Bronchial epithelial cell (primary cell): ENCODE data around the gene RPL23. TPM values are rescaled to one million over a fixed set of nuclear protein-coding genes. Genes with fewer than 3 reads are reported as not detected.

ENCODE experiments used
- DNase-seq: peaks from one replicate; pipeline ENCODE4 v3.0.0-alpha.2; 2010; ENCODE audit warnings: low read depth
- FAIRE-seq: peaks from 2 replicates; lab custom pipeline; 2011; peaks lifted over from hg19 to GRCh38; lab: Jason Lieb, UNC
- H3K27me3 ChIP-seq: 2 replicates; pipeline ENCODE4 v1.5.1; 2011; ENCODE audit warnings: low read length; ENCODE audit not compliant: control insufficient read depth, insufficient read depth
- H3K36me3 ChIP-seq: 2 replicates; pipeline ENCODE4 v1.5.1; 2011; ENCODE audit warnings: low read length; ENCODE audit not compliant: control insufficient read depth, insufficient read depth
- H3K4me3 ChIP-seq: 2 replicates; pipeline ENCODE4 v1.5.1; 2011; ENCODE audit warnings: mild to moderate bottlenecking, low read depth, low read length, control low read depth
- CTCF ChIP-seq: IDR thresholded peaks from 2 replicates; pipeline ENCODE4 v1.5.1; 2011; ENCODE audit warnings: mild to moderate bottlenecking, moderate library complexity, low read length, control low read depth, inconsistent platforms; ENCODE audit not compliant: insufficient read depth, severe bottlenecking
- total RNA-seq: library from RNA; depleted of rRNA; stranded (reverse); fragments of >200 nt; gene quantifications from 2 replicates; pipeline ENCODE4 v1.2.1, GENCODE V29; 2014

Gene RPL23
- total RNA-seq, 1 donor from 2014 or later = 3,303 TPM

- Histone ChIP-seq H3K4me3 (no peak overlapping the region), H3K27me3 (no peaks in the 10 kb centered on the region), H3K36me3 (peaks cover 30% of the 10 kb centered on the region)
- FAIRE-seq (no peak), DNase-seq (no peak)
- no peak for TF ChIP-seq CTCF
Measured at GRCh38 chr17:38897671-38898290, 44.3 kb upstream of the RPL23 start.

- DNase-seq = no peak
- H3K27me3 ChIP-seq = no peaks in the 10 kb centered on the region
- TF ChIP-seq CTCF = no peak
- peaks cover 34% of the 10 kb centered on the region for H3K36me3 ChIP-seq
- no peak overlapping the region for H3K4me3 ChIP-seq
- no peak for FAIRE-seq
Measured at GRCh38 chr17:38897176-38897575, 43.7 kb upstream of the RPL23 start.

- FAIRE-seq = no peak
Measured at GRCh38 chr17:38896346-38896954, 42.9 kb upstream of the RPL23 start.

GRCh38 chr17:38894276-38894675, 40.8 kb upstream of the RPL23 start:
- DNase-seq (no peak), FAIRE-seq (no peak)
- no peak overlapping the region for H3K4me3 ChIP-seq
- no peaks in the 10 kb centered on the region for H3K27me3 ChIP-seq
- H3K36me3 ChIP-seq = peaks cover 44% of the 10 kb centered on the region
- no peak for TF ChIP-seq CTCF

More at GRCh38 chr17:38896346-38896954, 42.9 kb upstream of the RPL23 start:
- Histone ChIP-seq H3K36me3 (peaks cover 34% of the 10 kb centered on the region), H3K27me3 (no peaks in the 10 kb centered on the region), H3K4me3 (no peak overlapping the region)
- DNase-seq = no peak
- no peak for TF ChIP-seq CTCF

GRCh38 chr17:38893607-38894006, 40.1 kb upstream of the RPL23 start:
- H3K4me3 ChIP-seq = no peak overlapping the region
- peaks cover 39% of the 10 kb centered on the region for H3K36me3 ChIP-seq
- TF ChIP-seq CTCF = no peak
- DNase-seq (no peak), FAIRE-seq (no peak)
- no peaks in the 10 kb centered on the region for H3K27me3 ChIP-seq
